ENCODE data around the gene RCL1.

RCL1 gene

DNA sequence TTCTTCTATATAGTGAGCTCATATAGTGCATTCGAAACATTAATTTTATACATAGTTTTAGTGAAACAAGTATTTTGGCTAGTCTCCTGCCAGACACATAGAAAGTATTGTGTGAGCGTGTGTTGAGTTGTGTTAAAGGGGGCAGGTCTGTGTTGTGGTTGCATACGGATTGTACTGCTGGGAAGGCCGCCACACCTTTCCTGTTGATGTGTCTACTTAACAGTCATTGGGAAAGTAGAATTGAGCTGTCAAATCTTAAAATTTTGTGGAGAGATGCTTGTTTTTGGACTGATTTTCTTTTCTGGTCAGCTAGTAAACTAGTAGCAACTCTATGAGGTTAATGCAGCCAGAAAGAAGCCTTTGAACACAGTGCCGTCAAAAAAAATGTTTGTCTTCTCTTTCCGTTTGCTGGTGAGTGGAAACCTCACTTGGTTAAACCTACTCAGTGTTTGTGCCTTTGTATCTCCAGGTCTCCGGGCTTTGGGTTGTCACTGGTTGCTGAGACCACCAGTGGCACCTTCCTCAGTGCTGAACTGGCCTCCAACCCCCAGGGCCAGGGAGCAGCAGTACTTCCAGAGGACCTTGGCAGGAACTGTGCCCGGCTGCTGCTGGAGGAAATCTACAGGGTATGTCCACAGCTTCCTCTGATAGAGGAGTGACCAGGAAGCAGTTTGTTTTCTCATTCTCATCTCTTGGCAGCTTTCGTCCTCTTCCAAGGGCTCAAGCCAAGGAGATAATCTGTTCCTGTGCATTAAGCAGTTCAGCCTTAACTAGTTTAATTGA lies 51.5 kb downstream of the RCL1 start:
- no peak for DNase-seq

DNA sequence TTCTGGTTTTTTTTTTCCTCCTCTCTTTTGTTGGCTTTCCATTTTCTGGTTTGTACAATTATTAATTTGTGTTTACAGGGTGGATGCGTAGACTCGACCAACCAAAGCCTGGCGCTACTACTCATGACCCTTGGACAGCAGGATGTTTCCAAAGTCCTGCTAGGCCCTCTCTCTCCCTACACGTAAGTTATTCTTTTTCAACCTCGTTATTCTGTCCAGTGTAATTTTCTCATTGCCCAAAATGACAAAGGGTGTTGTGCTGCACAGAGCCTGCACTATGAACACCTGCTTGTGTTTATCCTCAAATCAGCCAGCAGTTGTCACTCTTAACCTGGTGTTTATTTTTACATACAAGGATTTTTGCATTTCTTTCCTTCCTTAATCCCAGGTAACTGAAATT lies 56.6 kb downstream of the RCL1 start:
- DNase-seq = no peak

- no peak for DNase-seq
These were observed 58.0 kb downstream of the RCL1 start for GRCh38 chr9:4850603-4851310.

GRCh38 chr9:4852419-4852818 lies 59.7 kb downstream of the RCL1 start:
- DNase-seq = no peak

GRCh38 chr9:4854265-4854590 lies 61.5 kb downstream of the RCL1 start:
- DNase-seq = no peak

DNA sequence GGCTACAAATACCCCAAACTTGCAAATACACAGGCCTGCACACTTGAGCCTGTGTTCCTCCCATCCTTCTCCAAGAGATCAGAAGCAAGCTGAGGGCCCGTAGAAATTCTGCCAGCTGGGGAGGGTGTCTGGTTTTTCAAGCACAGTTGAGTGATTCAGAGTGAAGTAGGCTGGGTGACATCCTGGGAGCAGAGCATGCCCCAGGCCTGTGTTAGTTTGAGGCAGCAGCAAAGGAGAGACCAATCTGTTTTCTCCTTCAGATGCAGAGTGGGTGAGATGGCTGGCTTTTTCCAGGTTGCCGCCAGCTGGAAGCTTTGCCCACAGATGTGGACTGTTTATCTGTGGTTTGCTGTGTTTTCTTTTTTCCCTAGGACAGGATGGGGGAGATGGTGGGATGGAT lies 63.1 kb downstream of the RCL1 start:
- DNase-seq = no peak

DNA sequence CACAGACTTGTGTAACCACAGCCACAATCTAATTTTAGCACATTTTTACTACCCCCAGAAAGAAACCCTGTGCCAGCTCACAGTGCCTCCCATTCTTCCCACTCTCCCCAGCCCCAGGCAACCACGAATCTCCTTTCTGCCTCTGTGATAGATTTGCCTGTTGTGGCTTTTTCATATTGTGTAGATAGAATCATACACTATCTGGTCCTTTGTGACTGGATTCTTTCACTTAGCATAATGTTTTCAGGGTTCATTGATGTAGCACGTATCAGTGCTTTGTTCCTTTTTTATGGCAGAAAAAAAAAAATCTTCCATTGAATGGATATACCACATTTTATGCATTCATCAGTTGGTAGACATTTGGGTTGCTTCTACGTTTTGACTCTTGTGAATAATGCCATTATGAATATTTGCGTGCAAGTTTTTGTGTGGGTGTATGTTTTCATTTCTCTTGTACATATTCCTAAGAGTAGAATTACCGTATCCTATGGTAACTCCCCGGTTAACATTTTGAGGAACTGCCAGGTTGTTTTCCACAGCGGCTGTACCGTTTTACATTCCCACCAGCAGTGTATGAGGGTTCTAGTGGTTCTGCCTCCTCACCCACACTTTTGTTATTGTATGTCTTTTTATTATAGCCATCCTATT lies 64.5 kb downstream of the RCL1 start:
- DNase-seq = no peak

DNA sequence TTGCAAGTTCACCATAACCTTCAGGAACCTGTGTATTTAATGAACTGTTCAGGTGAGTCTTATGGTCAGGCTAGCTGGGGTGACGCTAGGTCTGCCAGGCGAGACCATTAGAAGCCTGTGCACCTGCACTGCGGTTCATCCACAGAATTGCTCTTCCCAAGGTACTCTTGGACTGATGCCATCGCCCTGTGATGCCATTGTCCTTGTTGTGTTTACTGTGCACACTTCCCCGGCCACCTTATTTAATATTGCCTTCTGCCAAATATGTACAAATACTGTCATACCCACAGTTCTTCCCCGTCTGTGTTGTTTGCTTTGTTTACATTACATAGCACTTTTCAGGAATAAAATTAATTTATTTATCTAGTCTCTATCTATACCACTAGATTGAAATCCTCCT lies 66.3 kb downstream of the RCL1 start:
- DNase-seq = no peak

DNA sequence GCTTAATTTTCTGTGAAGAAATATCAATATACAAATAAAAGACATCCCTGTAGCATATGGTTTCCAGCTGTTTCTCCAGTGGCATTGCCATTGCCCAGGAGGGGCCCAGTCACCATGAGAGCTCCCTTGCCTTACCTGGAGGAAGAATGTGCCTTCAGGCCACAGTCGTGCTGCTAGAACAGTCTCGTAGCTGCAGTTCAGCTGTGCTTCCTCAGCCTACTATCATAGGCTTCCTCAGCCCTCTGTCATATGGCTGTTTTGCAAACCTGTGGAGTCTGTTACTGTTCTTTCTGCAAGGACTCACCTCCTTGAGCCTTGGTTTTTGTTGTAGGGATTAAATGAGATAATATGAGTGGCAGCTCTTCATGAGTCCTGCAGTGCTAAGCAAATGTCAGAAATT lies 67.6 kb downstream of the RCL1 start:
- no peak for DNase-seq

GRCh38 chr9:4861145-4861544 lies 68.4 kb downstream of the RCL1 start:
- DNase-seq = no peak

DNA sequence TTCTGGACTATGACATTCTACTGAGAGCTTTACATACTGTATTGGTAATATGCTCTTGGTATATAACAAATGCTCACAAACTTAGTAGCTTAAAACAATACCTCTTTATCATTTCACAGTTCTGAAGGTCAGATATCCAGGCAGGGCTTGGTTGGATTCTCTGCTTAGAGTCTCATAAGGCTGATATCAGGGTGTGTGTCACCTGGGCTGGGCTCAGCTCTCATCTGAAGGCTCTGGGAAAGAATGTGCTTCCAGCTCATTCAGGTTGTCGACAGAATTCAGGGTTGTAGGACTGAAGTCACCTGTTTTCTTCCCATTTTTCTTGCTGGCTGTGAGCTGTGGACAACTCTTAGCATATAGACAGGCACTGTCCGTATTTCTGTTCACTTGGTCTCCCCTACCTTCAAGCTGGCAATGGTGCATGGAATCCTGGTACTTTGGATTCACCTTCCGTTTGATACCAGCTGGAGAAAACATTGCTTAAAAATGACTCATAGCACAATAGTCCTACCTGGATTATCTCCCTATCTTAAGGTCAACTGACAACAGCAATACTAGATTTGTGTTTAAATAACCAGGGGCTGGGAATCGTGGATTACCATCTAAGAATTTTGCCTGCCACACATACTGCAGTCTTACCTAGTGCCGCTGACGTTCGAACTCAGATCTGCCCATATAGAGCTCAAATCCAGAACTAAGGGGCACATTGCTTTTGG lies 69.2 kb downstream of the RCL1 start:
- no peak for DNase-seq

DNA sequence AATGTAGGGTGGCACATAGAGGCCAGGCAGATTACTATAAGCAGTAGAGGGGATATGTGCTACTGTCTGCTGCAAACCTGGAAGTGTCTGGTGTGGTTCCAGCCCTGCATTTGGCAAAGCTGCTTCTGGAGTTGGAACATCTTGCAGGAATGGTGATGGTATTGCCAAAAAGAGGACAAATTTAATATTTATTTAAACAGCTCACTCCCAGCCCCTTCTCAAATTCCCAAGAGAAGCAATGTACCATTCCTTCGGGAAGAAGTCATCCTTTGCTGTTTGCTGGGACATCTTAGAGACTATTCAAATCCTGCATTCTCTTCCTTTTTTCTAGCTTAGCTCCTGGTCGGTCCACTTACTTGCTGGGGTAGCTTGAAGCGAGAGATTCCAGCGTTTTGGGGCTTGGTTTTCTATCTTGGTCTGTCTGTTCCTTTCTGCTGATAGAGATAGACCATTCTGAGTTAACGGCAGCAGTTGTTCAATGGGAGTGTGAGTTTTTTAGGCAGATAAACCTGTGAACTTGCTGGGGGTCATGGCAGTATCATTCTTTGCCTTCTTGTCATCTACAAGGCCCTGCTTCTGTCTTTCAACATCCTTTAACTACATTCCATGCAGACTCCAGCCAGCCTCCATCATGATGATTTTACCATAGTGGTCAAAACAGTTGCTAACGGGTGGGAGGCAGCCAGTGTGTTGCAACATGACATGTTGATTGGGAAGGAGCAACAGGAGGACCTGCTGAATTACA lies 69.9 kb downstream of the RCL1 start:
- no peak for DNase-seq

DNA sequence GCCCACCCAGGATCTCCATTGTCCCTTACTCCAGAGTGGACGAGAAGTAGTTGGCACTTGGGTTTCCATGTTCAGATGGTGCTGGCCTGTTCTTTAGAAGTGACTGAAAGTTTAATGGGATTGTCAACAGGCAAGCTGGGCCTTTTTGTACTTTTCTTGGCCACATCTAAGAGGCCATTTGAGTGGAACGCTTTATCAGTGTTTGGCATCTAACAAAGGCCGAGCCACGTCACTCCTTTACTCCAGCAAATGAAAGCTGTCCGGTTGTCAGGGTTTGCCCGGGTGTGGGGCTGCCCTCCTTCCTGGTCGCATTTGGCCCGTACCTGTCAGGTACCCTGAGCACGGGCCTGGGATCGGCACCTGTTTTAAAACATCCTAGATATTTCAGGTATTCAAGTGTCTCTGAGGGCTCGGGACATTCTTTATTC lies 71.5 kb downstream of the RCL1 start:
- no peak for DNase-seq

- DNase-seq = no peak
These were observed 72.0 kb downstream of the RCL1 start for GRCh38 chr9:4864698-4865097.

DNA sequence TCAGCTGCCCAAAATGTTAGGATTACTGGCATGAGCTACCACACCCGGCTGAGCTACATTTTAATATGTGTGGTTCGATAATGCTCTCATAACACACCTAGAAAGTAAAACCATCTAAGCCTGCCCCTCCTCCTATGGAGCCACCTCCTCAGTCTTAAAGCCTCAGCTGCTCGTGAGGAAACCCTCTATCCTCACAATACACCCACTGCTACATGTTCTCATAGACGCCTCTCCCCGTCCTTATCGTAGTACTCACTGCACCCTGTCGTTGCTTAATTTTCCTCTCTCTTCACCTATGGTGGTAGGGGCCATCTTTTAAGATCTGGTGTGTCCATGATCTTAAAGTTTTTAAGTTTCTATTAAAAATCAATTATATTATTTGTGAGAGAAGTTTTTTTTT lies 72.9 kb downstream of the RCL1 start:
- DNase-seq = no peak

DNA sequence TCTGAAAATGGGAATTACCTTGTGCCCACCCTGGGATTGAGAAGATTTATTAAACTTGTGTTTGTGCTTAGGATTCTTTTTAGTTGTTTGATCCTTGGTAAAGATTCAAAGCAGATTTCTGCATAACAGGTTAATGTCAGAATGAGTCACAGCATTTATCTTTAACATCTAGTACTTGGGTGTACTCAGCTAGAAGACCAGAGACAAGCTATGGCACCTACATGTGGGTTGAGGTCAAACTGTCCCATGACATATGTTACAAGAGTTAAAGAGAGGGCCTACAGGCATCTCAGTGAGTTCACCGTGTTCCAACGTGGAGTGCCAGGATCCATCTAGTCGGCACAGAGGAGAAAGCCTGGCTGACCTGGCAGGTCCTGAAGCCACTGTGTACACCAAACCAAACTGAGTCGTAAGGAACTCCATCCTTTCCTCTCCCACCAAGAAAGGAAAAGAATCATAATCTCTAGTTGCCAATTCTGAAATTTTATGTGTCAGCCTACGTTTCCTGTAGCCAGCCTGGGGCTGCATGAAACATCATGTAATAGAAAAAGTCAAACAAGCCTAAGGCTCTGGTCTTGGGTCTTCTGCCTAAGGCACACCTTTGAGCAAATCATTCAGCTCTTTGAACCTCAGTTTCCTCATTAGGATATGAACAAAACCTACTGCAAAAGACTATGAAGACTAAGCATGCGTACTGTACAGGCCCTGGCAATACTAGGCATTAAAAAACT lies 73.7 kb downstream of the RCL1 start:
- DNase-seq = no peak

DNA sequence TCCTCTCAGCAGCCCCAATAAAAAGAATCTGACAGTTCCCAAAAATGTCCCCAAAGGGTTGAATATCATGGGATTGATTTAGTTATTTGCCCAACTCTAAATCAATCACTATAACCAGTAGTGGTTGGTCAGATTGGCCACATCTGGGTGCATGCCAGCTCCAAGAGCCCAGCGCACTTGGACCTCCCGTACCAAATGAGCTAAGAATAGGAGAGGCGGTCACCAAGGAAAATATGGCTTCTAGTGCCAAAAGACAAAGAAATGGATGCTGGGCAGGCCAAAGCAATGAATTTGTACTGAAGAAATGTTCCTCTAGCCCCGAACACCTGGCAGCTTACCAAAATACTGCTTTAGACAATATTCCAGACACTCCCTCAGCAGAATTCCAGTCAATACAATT lies 80.3 kb downstream of the RCL1 start:
- DNase-seq = no peak

- no peak for DNase-seq
These were observed 82.8 kb downstream of the RCL1 start for GRCh38 chr9:4875559-4875958.

GRCh38 chr9:4879115-4879558 lies 86.4 kb downstream of the RCL1 start:
- no peak for DNase-seq

DNA sequence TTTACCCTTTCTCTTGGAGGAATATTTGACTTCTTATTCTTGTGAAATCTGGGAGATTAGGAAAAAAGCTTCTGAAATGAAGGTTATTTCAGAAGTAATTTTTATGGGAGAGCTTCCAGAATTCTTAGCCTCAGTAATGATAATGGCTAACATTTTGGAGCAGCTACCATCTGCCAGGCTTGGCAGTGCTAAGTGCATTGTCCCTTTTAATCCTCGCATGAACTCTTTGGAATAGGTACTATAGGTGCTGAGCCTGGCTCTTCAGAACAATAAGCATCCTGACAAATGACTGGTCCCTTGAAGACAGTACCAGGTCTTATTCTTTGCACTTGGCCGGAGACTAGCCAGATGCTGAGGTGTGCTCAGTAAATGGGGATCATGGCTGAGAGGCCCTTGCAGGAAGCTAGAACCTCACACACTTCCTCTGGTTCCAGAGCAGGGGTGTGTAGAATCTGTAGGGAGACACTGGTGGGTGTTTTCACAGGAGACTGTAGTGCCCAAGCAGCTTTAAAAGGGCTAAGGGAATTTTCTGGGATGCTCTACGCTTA lies 90.7 kb downstream of the RCL1 start:
- no peak for DNase-seq

DNA sequence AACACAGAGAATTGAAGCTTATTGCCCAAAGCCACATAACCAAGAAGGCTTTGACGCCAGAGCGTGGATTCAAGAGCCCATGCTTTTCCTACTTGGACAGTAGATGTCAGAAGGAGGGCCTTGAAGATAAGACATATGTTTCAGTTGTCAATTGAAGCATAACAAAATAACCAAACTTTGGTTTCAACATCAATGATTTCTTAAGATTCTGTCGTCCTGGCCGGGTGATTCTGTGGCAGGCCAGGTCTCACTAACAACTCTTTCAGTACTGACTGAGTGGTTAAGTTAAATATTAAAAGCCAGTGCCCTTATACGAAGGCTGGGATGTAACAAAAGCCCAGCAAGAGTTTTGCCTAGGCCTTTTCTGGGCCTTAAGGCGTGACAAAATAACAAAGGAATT lies 94.0 kb downstream of the RCL1 start:
- no peak for DNase-seq

DNA sequence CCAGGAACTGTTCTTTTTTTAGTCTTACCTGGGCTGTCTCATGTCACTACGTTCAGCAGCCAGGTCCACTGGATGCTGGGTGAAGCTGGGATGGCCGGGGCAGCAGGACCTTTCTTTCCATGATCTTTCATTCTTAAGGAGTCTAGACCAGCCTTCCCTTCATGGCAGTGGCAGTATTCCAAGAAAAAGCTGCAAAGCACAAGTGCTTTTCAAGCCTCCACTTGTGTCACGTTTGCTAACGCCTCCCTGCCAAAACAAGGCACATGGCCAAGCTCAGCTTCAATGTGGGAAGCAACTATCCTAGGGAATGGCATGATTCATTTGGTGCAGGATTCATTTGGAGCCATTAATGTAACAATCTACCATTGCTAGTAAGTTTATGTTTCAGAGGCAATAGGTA lies 94.8 kb downstream of the RCL1 start:
- DNase-seq = peak; percentile 76
